ENCODE measurements around the gene ELOVL3.

- TF ChIP-seq CTCF (IDR thresholded peaks at IDR 0.05) (no peak), POLR2A (IDR thresholded peaks at IDR 0.05) (no peak)
These were observed 29.3 kb downstream of the ELOVL3 start for GRCh38 chr10:102255404-102255803.
